Mesenchymal stem cell (in vitro differentiated cells and primary cell): Measurements from ENCODE around the gene TGFBR1.
A peak's percentile ranks its signal among the peaks of the same experiment; 100 is the strongest.

Experiments used
- DNase-seq: peaks from one replicate; pipeline ENCODE4 v3.0.0-alpha.2; 2013
- H2AFZ ChIP-seq: one replicate; pipeline ENCODE4 v1.6.1; 2013; ENCODE audit warnings: low read depth, mild to moderate bottlenecking, control low read depth, inconsistent platforms, low read length, moderate library complexity
- H2AK5ac ChIP-seq: 2 replicates; pipeline ENCODE4 v1.6.1; 2013; ENCODE audit warnings: low read length, moderate library complexity, mild to moderate bottlenecking, inconsistent platforms; ENCODE audit not compliant: severe bottlenecking
- H2BK120ac ChIP-seq: one replicate; pipeline ENCODE4 v1.6.1; 2013; ENCODE audit warnings: low read depth, mild to moderate bottlenecking, inconsistent platforms, low read length, moderate library complexity
- H2BK12ac ChIP-seq, 2 experiments: one replicate each; pipeline ENCODE4 v1.6.1; 2013; ENCODE audit warnings: inconsistent platforms in 2 of 2, low read length in 2 of 2, mild to moderate bottlenecking in 2 of 2, moderate library complexity in 2 of 2, control low read depth in 1 of 2
- H2BK15ac ChIP-seq: one replicate; pipeline ENCODE4 v1.6.1; 2013; ENCODE audit warnings: mild to moderate bottlenecking, low read depth, inconsistent platforms; ENCODE audit not compliant: poor library complexity, severe bottlenecking
- H2BK5ac ChIP-seq: 2 replicates; pipeline ENCODE4 v1.6.1; 2013; ENCODE audit warnings: low read depth, mild to moderate bottlenecking, low read length, control low read depth, inconsistent platforms; ENCODE audit not compliant: poor library complexity, severe bottlenecking
- H3K14ac ChIP-seq, 2 experiments: one replicate each; pipeline ENCODE4 v1.6.1; 2013; ENCODE audit warnings: inconsistent platforms in 2 of 2, low read length in 2 of 2, control low read depth in 1 of 2, mild to moderate bottlenecking in 1 of 2, moderate library complexity in 1 of 2
- H3K18ac ChIP-seq, 2 experiments: one replicate each; pipeline ENCODE4 v1.6.1; 2013; ENCODE audit warnings: inconsistent platforms in 2 of 2, low read length in 2 of 2, control low read depth in 1 of 2, low read depth in 1 of 2, mild to moderate bottlenecking in 1 of 2
- H3K23ac ChIP-seq, 2 experiments: one replicate each; pipeline ENCODE4 v1.6.1; 2013; ENCODE audit warnings: inconsistent platforms in 2 of 2, low read length in 2 of 2, mild to moderate bottlenecking in 2 of 2, moderate library complexity in 2 of 2, control low read depth in 1 of 2
- H3K27ac ChIP-seq: 2 replicates; pipeline ENCODE4 v1.5.1; 2013; ENCODE audit warnings: mild to moderate bottlenecking, moderate library complexity, low read length, control low read depth, inconsistent platforms; ENCODE audit not compliant: poor library complexity, severe bottlenecking
- H3K27me3 ChIP-seq, 2 experiments: 2 replicates each; pipeline versions ENCODE4 v1.6.1 to v1.7.0; 2013; ENCODE audit warnings: low read length in 2 of 2, mild to moderate bottlenecking in 2 of 2, moderate library complexity in 2 of 2, control low read depth in 1 of 2, inconsistent platforms in 1 of 2; ENCODE audit not compliant: control insufficient read depth in 1 of 2, insufficient read depth in 1 of 2
- H3K36me3 ChIP-seq, 2 experiments: 2 replicates each; pipeline versions ENCODE4 v1.6.1 to v1.7.0; 2013; ENCODE audit warnings: low read length in 2 of 2, control low read depth in 1 of 2, inconsistent platforms in 1 of 2, low read depth in 1 of 2, mild to moderate bottlenecking in 1 of 2; ENCODE audit not compliant: insufficient read depth in 2 of 2, control insufficient read depth in 1 of 2
- H3K4ac ChIP-seq, 2 experiments: one replicate each; pipeline ENCODE4 v1.6.1; 2013; ENCODE audit warnings: inconsistent platforms in 2 of 2, low read length in 2 of 2, mild to moderate bottlenecking in 2 of 2, moderate library complexity in 2 of 2, control low read depth in 1 of 2, low read depth in 1 of 2
- H3K4me1 ChIP-seq: 2 replicates; pipeline ENCODE4 v1.6.1; 2013; ENCODE audit warnings: low read depth, low read length, control low read depth; ENCODE audit not compliant: control insufficient read depth, insufficient read depth
- H3K4me2 ChIP-seq: 2 replicates; pipeline ENCODE4 v1.6.1; 2013; ENCODE audit warnings: low read length, mild to moderate bottlenecking, inconsistent platforms; ENCODE audit not compliant: poor library complexity, severe bottlenecking
- H3K4me3 ChIP-seq, 2 experiments: 2 replicates each; pipeline versions ENCODE4 v1.5.1 to v1.7.0; 2013; ENCODE audit warnings: low read length in 2 of 2, mild to moderate bottlenecking in 2 of 2, control low read depth in 1 of 2, low read depth in 1 of 2; ENCODE audit not compliant: insufficient read depth in 1 of 2
- H3K79me1 ChIP-seq: replicated peaks from 2 replicates; pipeline ENCODE4 v1.6.1; 2013; ENCODE audit warnings: mild to moderate bottlenecking, control low read depth, low read length, inconsistent platforms; ENCODE audit not compliant: poor library complexity, severe bottlenecking
- H3K9ac ChIP-seq: 2 replicates; pipeline ENCODE4 v1.7.0; 2013; ENCODE audit warnings: mild to moderate bottlenecking, low read length, moderate library complexity
- H3K9me3 ChIP-seq: 2 replicates; pipeline ENCODE4 v1.7.0; 2013; ENCODE audit warnings: mild to moderate bottlenecking, low read length; ENCODE audit not compliant: control insufficient read depth
- H4K8ac ChIP-seq: one replicate; pipeline ENCODE4 v1.6.1; 2013; ENCODE audit warnings: inconsistent platforms, mild to moderate bottlenecking, low read length, moderate library complexity
- H4K91ac ChIP-seq: one replicate; pipeline ENCODE4 v1.6.1; 2013; ENCODE audit warnings: mild to moderate bottlenecking, low read length, inconsistent platforms
- WGBS: methylation state at CpG from one replicate; pipeline ENCODE4 v1.1.7; 2013; ENCODE audit warnings: mixed read lengths; 5-methylcytosine and 5-hydroxymethylcytosine counted together

The TGFBR1 gene

GRCh38 chr9:99103901-99104458 is 933 bp upstream of the TGFBR1 start:
- peak overlapping the region; percentile 81 for H3K4me2 ChIP-seq
- H4K91ac ChIP-seq, result peak overlapping the region; percentile 92
- peaks cover 2% of the 10 kb centered on the region for H3K9me3 ChIP-seq
- H3K4ac ChIP-seq, result peak overlapping the region; percentile 77 to 99
- peak overlapping the region; percentile 52 to 85 for H3K4me3 ChIP-seq
- peak; percentile 43 for DNase-seq
- H3K79me1 ChIP-seq, result no peaks in the 10 kb centered on the region
- H3K27me3 ChIP-seq, result no peaks in the 10 kb centered on the region
- H3K23ac ChIP-seq, result peak overlapping the region in 1 of 2 experiments; percentile 57
- peak overlapping the region; percentile 88 for H3K9ac ChIP-seq
- peak overlapping the region; percentile 74 for H2AK5ac ChIP-seq
- peak overlapping the region; percentile 80 to 86 for H2BK12ac ChIP-seq
- no peaks in the 10 kb centered on the region for H3K36me3 ChIP-seq
- H3K14ac ChIP-seq, result peak overlapping the region in 1 of 2 experiments; percentile 35
- H2BK5ac ChIP-seq, result no peak overlapping the region
- H2AFZ ChIP-seq, result peak overlapping the region; percentile 54
- H2BK15ac ChIP-seq, result peak overlapping the region; percentile 86
- H3K27ac ChIP-seq, result peak overlapping the region; percentile 61
- H3K18ac ChIP-seq, result peak overlapping the region; percentile 88 to 96
- peak overlapping the region; percentile 96 for H4K8ac ChIP-seq
- WGBS, result 30% methylated on average over 13 of the region's 14 CpGs
- peak overlapping the region; percentile 81 for H2BK120ac ChIP-seq
- H3K4me1 ChIP-seq, result peaks cover 10% of the 10 kb centered on the region

DNA sequence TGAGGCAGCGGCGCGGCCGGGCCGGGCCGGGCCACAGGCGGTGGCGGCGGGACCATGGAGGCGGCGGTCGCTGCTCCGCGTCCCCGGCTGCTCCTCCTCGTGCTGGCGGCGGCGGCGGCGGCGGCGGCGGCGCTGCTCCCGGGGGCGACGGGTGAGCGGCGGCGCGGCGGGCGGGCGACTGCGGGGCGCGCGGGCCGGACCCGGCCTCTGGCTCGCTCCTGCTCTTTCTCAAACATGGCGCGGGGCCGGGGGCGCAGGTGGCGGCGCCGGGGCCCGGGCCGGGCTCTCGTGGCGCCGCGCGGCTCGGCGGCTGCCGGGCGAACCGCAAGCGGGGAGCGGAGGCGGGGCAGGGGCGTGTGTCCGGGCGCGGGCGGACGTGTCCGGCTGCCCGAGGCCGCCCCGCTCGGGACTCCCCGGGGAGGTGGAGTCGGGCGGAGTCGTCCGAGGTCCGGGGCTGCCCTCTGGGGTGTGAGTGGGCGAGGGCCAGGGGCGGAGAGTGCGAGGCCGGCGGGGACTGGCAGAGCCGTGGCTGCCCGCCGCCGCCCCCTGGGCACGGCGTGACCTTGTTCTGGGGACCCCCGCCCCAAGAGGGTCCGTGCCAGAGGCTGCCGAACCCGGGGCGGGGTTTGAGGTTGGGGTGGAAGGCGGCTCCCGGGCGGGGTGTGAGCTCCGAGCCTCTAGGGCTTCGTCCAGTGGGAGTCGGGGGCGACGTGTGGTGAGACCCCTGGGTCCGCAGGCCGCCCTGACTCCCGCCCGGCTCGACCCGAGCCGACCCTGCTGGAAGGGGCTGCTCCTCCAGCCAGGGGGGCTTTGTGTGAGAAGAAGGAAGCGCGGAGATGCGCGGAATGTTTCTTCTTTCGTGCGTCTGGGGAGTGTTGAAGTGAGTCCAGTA is 485 bp downstream of the TGFBR1 start:
- H3K9ac ChIP-seq, result peak overlapping the region; percentile 93
- peak overlapping the region; percentile 50 for H3K27ac ChIP-seq
- H3K14ac ChIP-seq, result peak overlapping the region in 1 of 2 experiments; percentile 99
- no peaks in the 10 kb centered on the region for H3K27me3 ChIP-seq
- no peak overlapping the region for H2AK5ac ChIP-seq
- H2BK120ac ChIP-seq, result peak overlapping the region; percentile 95
- H3K23ac ChIP-seq, result peak overlapping the region in 1 of 2 experiments; percentile 93
- H2BK5ac ChIP-seq, result peak overlapping the region; percentile 94
- H4K8ac ChIP-seq, result peak overlapping the region; percentile 19
- H2AFZ ChIP-seq, result peak overlapping the region; percentile 85
- H4K91ac ChIP-seq, result peak overlapping the region; percentile 80
- H2BK15ac ChIP-seq, result peak overlapping the region; percentile 98
- peak overlapping the region; percentile 95 to 98 for H3K4ac ChIP-seq
- H3K9me3 ChIP-seq, result no peaks in the 10 kb centered on the region
- peak overlapping the region; percentile 85 for H3K4me2 ChIP-seq
- no peaks in the 10 kb centered on the region for H3K79me1 ChIP-seq
- DNase-seq, result peak; percentile 83
- peak overlapping the region; percentile 89 to 96 for H3K4me3 ChIP-seq
- peaks cover 10% of the 10 kb centered on the region for H3K4me1 ChIP-seq
- peak overlapping the region in 1 of 2 experiments; percentile 88 for H2BK12ac ChIP-seq
- H3K36me3 ChIP-seq, result no peaks in the 10 kb centered on the region
- WGBS, result 2% methylated on average over 48 of the region's 118 CpGs
- peak overlapping the region; percentile 85 to 98 for H3K18ac ChIP-seq

DNA sequence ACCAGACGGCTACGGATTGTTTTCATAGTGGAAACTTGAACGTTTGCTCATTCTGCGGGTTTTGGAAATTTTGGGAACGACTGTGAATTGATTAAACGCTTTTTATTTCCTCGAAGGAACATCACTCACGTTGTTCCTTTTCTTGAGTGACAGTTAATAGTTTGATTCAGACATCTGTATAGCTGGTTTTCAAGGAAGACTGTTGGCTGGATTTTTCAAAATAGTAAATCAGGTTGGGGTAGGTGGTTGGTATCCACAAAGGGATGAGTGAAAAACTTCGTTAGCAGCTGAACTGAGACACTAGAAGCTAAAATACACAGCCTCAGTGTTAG is 1.1 kb downstream of the TGFBR1 start:
- Histone ChIP-seq H3K4me1 (peaks cover 10% of the 10 kb centered on the region), H3K9me3 (no peaks in the 10 kb centered on the region), H2AK5ac (no peak overlapping the region), H4K8ac (no peak overlapping the region), H2BK5ac (peak overlapping the region; percentile 94), H2AFZ (no peak overlapping the region), H3K9ac (peak overlapping the region; percentile 93), H2BK12ac (no peak overlapping the region), H3K79me1 (peaks cover 2% of the 10 kb centered on the region), H3K27me3 (no peaks in the 10 kb centered on the region), H4K91ac (no peak overlapping the region), H3K23ac (no peak overlapping the region), H2BK15ac (no peak overlapping the region), H3K36me3 (peaks cover 0 to 3% of the 10 kb centered on the region in 2 experiments), H3K14ac (no peak overlapping the region), H3K4me3 (peak overlapping the region; percentile 89 to 96), H2BK120ac (peak overlapping the region; percentile 95), H3K27ac (peak overlapping the region; percentile 50), H3K4ac (peak overlapping the region; percentile 95 to 98), H3K4me2 (peak overlapping the region; percentile 85), H3K18ac (peak overlapping the region; percentile 85 to 98)
- 7% methylated on average over 9 of the region's 9 CpGs for WGBS
- DNase-seq, result no peak

DNA sequence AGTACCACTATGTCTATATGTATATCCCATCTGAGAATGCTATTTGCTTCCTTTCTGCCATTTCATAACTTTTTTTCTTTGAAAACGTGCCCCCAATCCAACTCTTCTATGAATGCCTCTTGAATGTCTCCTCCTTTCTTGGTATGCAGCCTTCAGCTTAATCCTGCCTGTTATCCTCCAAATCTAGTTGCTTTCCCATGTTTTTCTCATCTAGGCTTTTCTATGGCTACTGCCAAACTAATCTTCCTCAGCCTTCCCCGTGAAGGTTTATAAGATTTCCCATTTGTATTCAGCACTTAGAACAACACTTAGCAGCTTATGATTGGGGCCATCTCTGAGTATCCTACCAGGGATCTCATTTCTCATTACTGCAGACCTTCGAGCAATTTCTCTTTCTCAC is 2.5 kb downstream of the TGFBR1 start:
- Histone ChIP-seq H3K4me2 (no peak overlapping the region), H3K27ac (no peak overlapping the region), H4K91ac (no peak overlapping the region), H3K4me1 (peaks cover 10% of the 10 kb centered on the region), H2BK5ac (no peak overlapping the region), H4K8ac (no peak overlapping the region), H2BK12ac (no peak overlapping the region), H2BK15ac (no peak overlapping the region), H3K4me3 (peak overlapping the region in 1 of 2 experiments; percentile 30), H3K27me3 (no peaks in the 10 kb centered on the region), H2BK120ac (no peak overlapping the region), H3K79me1 (peaks cover 7% of the 10 kb centered on the region), H3K9ac (peak overlapping the region; percentile 13), H3K14ac (no peak overlapping the region), H3K9me3 (no peaks in the 10 kb centered on the region), H3K23ac (no peak overlapping the region), H3K36me3 (peaks cover 0 to 3% of the 10 kb centered on the region in 2 experiments), H3K4ac (no peak overlapping the region), H2AFZ (no peak overlapping the region), H2AK5ac (no peak overlapping the region), H3K18ac (no peak overlapping the region)
- 57% methylated on average over 3 of the region's 3 CpGs for WGBS
- no peak for DNase-seq
